GM23338 (cell line): ENCODE data around the gene GPR18.

Source experiments
- CREB1 ChIP-seq: fragments of 250-450 bp; sonication (Bioruptor Pico); IDR thresholded peaks from 2 replicates; pipeline ENCODE4 v1.5.0; 2020; ENCODE audit warnings: low read depth, mild to moderate bottlenecking, moderate library complexity
- EZH2 ChIP-seq: fragments of 200-600 bp; sonication (generic); IDR thresholded peaks from one replicate; pipeline ENCODE4 v1.8.0; 2017; ENCODE audit warnings: antibody characterized with exemption, mild to moderate bottlenecking, low read depth; ENCODE audit not compliant: unreplicated experiment
- EZH2phosphoT487 ChIP-seq: fragments of 200-600 bp; sonication (generic); IDR thresholded peaks from one replicate; pipeline ENCODE4 v1.8.1; 2018; ENCODE audit warnings: antibody characterized with exemption; ENCODE audit not compliant: unreplicated experiment
- JUNB ChIP-seq: IDR thresholded peaks from one replicate; pipeline ENCODE4 v1.6.1; 2016; ENCODE audit warnings: antibody characterized with exemption; ENCODE audit not compliant: unreplicated experiment
- TF ChIP-seq, protein P1 (sequence below), 2 experiments: fragments of 200-600 bp in 1 of 2; sonication (generic) in 1 of 2; conservative IDR thresholded peaks; 2 replicates each; pipeline versions ENCODE4 v1.5.1 to v1.6.1; 2016 to 2017; ENCODE audit warnings: antibody characterized with exemption in 2 of 2, low read depth in 2 of 2, mild to moderate bottlenecking in 2 of 2, moderate library complexity in 1 of 2
- TF ChIP-seq, protein P2 (sequence below): IDR thresholded peaks from one replicate; pipeline ENCODE4 v1.6.1; 2018; ENCODE audit warnings: antibody characterized with exemption; ENCODE audit not compliant: unreplicated experiment

DNA sequence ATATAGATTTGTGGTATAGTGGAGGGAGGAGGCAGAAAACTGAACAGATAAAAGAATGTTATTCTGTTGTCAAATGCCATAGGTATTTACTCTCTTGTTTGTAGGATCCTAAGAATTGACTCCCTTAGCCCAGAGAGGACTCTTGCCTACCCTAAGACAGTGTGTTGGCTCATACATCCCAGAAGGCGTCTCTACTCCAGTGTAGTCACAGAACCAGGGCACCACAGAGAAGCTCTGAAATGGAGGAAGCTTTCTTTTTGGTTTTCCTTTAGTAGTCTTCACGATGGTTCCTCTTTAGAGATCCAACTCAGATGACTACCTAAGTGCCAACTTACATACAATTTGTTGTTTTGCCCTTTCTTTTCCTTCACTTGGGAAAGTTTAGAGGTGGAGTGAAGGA is 35.0 kb upstream of the GPR18 start:
- TF ChIP-seq EZH2 (no peak), JUNB (no peak), CREB1 (no peak), EZH2phosphoT487 (no peak)
- TF ChIP-seq, protein P1, sequence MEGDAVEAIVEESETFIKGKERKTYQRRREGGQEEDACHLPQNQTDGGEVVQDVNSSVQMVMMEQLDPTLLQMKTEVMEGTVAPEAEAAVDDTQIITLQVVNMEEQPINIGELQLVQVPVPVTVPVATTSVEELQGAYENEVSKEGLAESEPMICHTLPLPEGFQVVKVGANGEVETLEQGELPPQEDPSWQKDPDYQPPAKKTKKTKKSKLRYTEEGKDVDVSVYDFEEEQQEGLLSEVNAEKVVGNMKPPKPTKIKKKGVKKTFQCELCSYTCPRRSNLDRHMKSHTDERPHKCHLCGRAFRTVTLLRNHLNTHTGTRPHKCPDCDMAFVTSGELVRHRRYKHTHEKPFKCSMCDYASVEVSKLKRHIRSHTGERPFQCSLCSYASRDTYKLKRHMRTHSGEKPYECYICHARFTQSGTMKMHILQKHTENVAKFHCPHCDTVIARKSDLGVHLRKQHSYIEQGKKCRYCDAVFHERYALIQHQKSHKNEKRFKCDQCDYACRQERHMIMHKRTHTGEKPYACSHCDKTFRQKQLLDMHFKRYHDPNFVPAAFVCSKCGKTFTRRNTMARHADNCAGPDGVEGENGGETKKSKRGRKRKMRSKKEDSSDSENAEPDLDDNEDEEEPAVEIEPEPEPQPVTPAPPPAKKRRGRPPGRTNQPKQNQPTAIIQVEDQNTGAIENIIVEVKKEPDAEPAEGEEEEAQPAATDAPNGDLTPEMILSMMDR (conservative IDR thresholded peaks at IDR 0.05; ENCODE audit: low read depth in 2 of 2), result no peak
- TF ChIP-seq, protein P2, sequence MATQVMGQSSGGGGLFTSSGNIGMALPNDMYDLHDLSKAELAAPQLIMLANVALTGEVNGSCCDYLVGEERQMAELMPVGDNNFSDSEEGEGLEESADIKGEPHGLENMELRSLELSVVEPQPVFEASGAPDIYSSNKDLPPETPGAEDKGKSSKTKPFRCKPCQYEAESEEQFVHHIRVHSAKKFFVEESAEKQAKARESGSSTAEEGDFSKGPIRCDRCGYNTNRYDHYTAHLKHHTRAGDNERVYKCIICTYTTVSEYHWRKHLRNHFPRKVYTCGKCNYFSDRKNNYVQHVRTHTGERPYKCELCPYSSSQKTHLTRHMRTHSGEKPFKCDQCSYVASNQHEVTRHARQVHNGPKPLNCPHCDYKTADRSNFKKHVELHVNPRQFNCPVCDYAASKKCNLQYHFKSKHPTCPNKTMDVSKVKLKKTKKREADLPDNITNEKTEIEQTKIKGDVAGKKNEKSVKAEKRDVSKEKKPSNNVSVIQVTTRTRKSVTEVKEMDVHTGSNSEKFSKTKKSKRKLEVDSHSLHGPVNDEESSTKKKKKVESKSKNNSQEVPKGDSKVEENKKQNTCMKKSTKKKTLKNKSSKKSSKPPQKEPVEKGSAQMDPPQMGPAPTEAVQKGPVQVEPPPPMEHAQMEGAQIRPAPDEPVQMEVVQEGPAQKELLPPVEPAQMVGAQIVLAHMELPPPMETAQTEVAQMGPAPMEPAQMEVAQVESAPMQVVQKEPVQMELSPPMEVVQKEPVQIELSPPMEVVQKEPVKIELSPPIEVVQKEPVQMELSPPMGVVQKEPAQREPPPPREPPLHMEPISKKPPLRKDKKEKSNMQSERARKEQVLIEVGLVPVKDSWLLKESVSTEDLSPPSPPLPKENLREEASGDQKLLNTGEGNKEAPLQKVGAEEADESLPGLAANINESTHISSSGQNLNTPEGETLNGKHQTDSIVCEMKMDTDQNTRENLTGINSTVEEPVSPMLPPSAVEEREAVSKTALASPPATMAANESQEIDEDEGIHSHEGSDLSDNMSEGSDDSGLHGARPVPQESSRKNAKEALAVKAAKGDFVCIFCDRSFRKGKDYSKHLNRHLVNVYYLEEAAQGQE, result no peak
